Kidney (tissue), 14 donors: Measurements from ENCODE around the gene GNG8. TPM values are rescaled to one million over a fixed set of nuclear protein-coding genes. Genes with fewer than 3 reads are reported as not detected.

Experiments
- DNase-seq, 5 donors: peaks; one replicate each; pipeline ENCODE4 v3.0.0-alpha.2; 2013 to 2020
- FAIRE-seq: peaks from 2 replicates; lab custom pipeline; 2012; peaks lifted over from hg19 to GRCh38; lab: Jason Lieb, UNC
- H3K27ac ChIP-seq, 2 donors: one replicate each; pipeline ENCODE4 v1.7.0; 2013; ENCODE audit warnings: low read depth in 2 of 2, low read length in 2 of 2, inconsistent platforms in 1 of 2
- H3K27me3 ChIP-seq: one replicate; pipeline ENCODE4 v1.7.1; 2013; ENCODE audit warnings: low read length, inconsistent platforms; ENCODE audit not compliant: control insufficient read depth, insufficient read depth
- H3K36me3 ChIP-seq, 3 donors: one replicate each; pipeline versions ENCODE4 v1.7.0 to v1.7.1; 2013; ENCODE audit warnings: low read length in 3 of 3, control low read depth in 1 of 3, inconsistent platforms in 1 of 3; ENCODE audit not compliant: insufficient read depth in 3 of 3, control insufficient read depth in 2 of 3
- H3K4me1 ChIP-seq, 3 donors: one replicate each; pipeline versions ENCODE4 v1.7.0 to v1.7.1; 2013; ENCODE audit warnings: low read length in 3 of 3, inconsistent platforms in 1 of 3, low read depth in 1 of 3; ENCODE audit not compliant: control insufficient read depth in 2 of 3, insufficient read depth in 2 of 3
- H3K4me3 ChIP-seq, 3 donors: one replicate each; pipeline versions ENCODE4 v1.7.0 to v1.8.1; 2013; ENCODE audit warnings: low read length in 3 of 3, control low read depth in 1 of 3, inconsistent platforms in 1 of 3
- H3K9ac ChIP-seq, 3 donors: one replicate each; pipeline versions ENCODE4 v1.7.0 to v1.7.1; 2013; ENCODE audit warnings: low read length in 3 of 3, control low read depth in 1 of 3, inconsistent platforms in 1 of 3
- H3K9me3 ChIP-seq, 3 donors: one replicate each; pipeline versions ENCODE4 v1.7.0 to v1.7.1; 2013; ENCODE audit warnings: low read length in 3 of 3, control low read depth in 1 of 3, inconsistent platforms in 1 of 3; ENCODE audit not compliant: control insufficient read depth in 2 of 3, insufficient read depth in 1 of 3
- CTCF ChIP-seq: IDR thresholded peaks from 3 replicates; pipeline ENCODE4 v1.5.1; 2012; ENCODE audit warnings: mild to moderate bottlenecking, moderate library complexity, borderline replicate concordance; ENCODE audit not compliant: insufficient read depth; ENCODE audit errors: extremely low read depth
- intact Hi-C: fragments of 100-400 bp; cut with DNase I; formaldehyde crosslinking; loops from one replicate; pipeline ENCODE4 v1.11.1; 2022
- polyA plus RNA-seq: library from polyadenylated mRNA; stranded (reverse); fragments of 350-450 nt; fragmentation: Illumina TruSeq; extraction: RNeasy Lipid Tissue Mini Kit (QIAGEN cat#74804); gene quantifications from one replicate; pipeline ENCODE4 v1.2.3, GENCODE V29; 2014; ENCODE audit warnings: low read depth, low replicate concordance; ENCODE audit not compliant: insufficient read depth
- total RNA-seq: library from RNA; stranded (reverse); fragmentation: NEBNext Ultra II Directional; extraction: Animal tissue kit (Norgen Biotek cat#: 25700); gene quantifications from one replicate; pipeline ENCODE4 v1.2.1, GENCODE V29; 2021
- donor health status: control.
- donor health status: control.
- donor health status: control.
- donor health status: control.
- donor health status: control.
- donor health status: DM: yes; HTN: yes; CAD: no.
- donor health status: Normal renal cell carcinoma (clear cell type).

Gene GNG8
- total and polyA plus RNA-seq, 2 donors from 2014 or later, result not detected

GRCh38 chr19:46606019-46606418 lies 30.0 kb downstream of the GNG8 start:
- H3K27me3 ChIP-seq, result no peaks in the 10 kb centered on the region
- TF ChIP-seq CTCF, result no peak
- H3K9ac ChIP-seq, result no peak overlapping the region
- intact Hi-C loops, result no loop called here
- no peak for FAIRE-seq
- H3K36me3 ChIP-seq, result peaks cover 0 to 40% (median 21%) of the 10 kb centered on the region in 3 donors
- peak in 1 of 5 donors; percentile 44 for DNase-seq
- no peak overlapping the region for H3K4me3 ChIP-seq
- H3K27ac ChIP-seq, result no peak overlapping the region
- H3K9me3 ChIP-seq, result no peaks in the 10 kb centered on the region
- H3K4me1 ChIP-seq, result peaks cover 0 to 31% (median 20%) of the 10 kb centered on the region in 3 donors

GRCh38 chr19:46605356-46605821 lies 30.6 kb downstream of the GNG8 start:
- FAIRE-seq, result no peak
- peak overlapping the region in 1 of 3 donors; percentile 19 for H3K9ac ChIP-seq
- H3K4me1 ChIP-seq, result peaks cover 0 to 30% (median 20%) of the 10 kb centered on the region in 3 donors
- intact Hi-C loops, result no loop called here
- H3K9me3 ChIP-seq, result no peaks in the 10 kb centered on the region
- no peak for TF ChIP-seq CTCF
- H3K36me3 ChIP-seq, result peaks cover 0 to 40% (median 21%) of the 10 kb centered on the region in 3 donors
- H3K4me3 ChIP-seq, result peak overlapping the region in 1 of 3 donors; percentile 17
- peak in 1 of 5 donors; percentile 56 for DNase-seq
- H3K27me3 ChIP-seq, result no peaks in the 10 kb centered on the region
- H3K27ac ChIP-seq, result no peak overlapping the region

GRCh38 chr19:46604781-46605355 lies 31.1 kb downstream of the GNG8 start:
- Histone ChIP-seq H3K9me3 (no peaks in the 10 kb centered on the region), H3K9ac (peak overlapping the region in 1 of 3 donors; percentile 19), H3K4me1 (peaks cover 0 to 32% (median 20%) of the 10 kb centered on the region in 3 donors), H3K36me3 (peaks cover 0 to 40% (median 21%) of the 10 kb centered on the region in 3 donors), H3K27ac (no peak overlapping the region), H3K27me3 (no peaks in the 10 kb centered on the region), H3K4me3 (peak overlapping the region in 1 of 3 donors; percentile 17)
- intact Hi-C loops, result no loop called here
- DNase-seq, result peak in 1 of 5 donors; percentile 61
- TF ChIP-seq CTCF, result no peak
- FAIRE-seq, result no peak
